Embryonic facial prominence (tissue), 1 donor: ENCODE measurements around the gene RRM1.
"Not testable (repeated sequence)": the region's sequence is repeated elsewhere in the genome, so short reads cannot be mapped to it uniquely, and the experiment has no call there.

Source experiments
- DNase-seq: peaks from one replicate; pipeline ENCODE4 v3.0.0-alpha.2; 2016; ENCODE audit errors: extremely low spot score

Gene RRM1

DNA sequence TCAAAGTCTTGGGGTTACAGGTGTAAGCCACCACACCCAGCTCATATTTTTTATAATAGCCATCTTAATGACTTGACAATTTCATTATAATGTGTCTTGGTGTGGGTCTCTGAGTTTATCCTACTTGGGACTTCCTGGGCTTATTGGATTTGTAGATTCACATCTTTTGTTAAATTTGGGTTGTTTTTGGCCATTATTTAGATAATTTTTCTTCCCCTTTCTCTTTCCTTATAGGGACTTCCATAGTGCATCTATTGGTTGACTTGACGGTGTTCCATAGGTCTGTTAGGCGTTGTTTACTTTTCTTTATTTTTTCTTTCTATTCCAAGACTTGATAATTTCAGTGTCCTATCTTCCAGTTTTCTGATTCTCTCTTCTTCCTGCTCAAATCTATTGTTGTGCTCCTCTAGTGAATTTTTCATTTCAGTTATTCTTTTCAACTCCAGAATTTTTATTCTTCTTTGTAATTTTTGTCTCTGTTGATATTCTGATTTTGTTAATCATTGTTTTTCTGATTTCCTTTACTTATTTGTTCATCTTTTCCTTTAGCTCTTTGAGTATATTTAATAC, 45.6 kb downstream of the RRM1 start:
- DNase-seq = no peak

DNA sequence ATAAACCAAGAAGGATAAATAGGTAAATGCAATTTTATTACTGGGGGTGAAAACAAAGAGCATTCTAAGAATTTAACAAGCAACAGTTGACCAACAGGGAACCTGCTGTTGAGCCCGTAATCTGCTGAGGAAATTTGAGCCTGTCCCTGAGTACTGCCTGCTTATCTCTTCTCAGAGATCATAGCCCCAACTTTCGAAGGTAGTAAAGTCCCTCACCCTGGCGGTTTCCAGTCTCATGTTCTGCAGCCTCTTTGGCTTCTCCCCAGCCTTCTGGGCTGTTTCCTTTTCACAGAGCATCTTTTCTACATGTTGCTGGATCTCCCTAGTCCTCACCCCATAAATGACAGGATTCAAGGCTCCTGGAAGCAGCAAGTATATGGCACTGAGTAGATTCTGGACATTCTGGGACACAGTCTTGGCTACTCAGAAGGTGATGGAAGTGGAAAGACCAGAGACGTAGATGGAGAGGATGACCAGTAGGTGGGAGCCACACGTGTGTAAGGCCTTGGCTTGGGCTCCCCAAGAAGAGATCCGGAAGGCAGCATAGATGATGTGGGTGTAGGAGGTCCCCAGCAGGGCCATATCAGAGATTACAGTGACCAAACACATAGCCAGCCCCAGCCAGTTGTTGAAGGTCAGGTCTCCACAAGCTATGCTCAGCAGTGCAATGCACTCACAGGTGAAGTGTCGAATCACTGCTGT, 51.6 kb downstream of the RRM1 start:
- no peak for DNase-seq

DNA sequence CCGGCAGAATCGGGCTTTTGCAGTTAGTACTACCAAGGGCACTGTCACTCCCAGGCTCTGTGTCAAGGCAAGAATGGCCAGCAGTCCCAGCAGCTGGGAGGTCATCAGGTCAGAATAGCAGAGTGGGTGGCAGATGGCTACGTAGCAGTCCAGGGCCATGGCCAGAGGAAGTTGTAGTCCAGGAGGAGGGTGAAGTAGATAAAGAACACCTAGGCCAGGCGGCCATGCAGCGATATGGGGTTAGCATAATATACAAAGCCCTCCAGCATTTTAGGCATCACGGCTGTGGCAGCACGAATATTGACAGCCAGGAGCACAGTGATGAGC, 52.1 kb downstream of the RRM1 start:
- no peak for DNase-seq

DNA sequence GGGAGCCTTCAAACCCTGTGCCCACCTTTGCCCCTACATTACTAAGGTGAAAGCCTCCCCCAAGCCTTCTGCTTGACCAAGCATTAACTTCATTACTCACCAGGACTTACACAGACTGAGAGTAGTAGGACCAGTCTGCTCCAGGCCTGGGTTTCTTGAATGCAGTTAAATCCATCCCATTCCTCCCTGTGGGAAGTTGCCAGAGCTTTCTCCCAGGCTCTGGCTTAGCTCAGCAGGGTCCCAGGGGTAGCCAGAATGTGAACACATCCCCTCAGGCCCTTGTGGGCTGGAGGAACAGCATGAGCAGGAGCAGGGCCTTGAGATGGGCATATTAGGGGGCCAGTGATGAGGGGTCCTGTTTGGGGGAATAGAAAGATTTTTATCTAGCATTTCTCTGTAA, 59.9 kb downstream of the RRM1 start:
- no peak for DNase-seq

DNA sequence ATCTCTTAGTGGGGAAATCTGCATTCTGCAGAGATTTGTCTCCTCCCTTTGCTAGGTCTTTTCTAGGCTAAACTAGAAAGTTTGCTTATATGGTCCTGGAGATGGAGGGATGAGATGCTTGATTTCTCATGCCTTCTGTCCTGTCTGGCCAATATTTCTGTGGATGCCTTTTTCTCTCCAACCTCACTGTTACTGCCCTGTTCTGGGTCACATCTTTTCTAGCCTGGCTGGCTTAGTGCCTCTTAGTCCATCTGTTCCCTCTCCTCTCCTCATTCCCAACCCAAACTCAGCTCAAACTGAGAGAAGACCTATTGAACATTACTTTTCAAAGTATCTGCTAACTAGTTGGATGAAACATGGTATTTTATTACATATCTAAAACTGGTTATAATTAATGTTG, 62.0 kb downstream of the RRM1 start:
- DNase-seq = no peak

DNA sequence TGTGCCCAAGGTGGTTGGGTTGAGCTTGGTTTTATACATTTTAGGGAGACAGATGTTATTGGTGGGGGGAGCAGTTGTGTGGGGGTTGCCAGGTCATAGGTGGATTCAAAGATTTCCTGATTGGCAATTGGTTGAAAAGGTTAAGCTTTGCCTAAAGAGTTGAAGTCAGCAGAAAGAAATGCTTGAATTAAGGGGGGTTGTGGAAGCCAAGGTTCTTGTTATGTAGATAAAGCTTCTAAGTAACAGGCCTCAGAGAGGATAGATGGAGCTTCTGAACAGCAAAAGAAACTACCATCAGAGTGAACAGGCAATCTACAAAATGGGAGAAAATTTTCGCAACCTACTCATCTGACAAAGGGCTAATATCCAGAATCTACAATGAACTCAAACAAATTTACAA, 64.2 kb downstream of the RRM1 start:
- not testable (repeated sequence) for DNase-seq

DNA sequence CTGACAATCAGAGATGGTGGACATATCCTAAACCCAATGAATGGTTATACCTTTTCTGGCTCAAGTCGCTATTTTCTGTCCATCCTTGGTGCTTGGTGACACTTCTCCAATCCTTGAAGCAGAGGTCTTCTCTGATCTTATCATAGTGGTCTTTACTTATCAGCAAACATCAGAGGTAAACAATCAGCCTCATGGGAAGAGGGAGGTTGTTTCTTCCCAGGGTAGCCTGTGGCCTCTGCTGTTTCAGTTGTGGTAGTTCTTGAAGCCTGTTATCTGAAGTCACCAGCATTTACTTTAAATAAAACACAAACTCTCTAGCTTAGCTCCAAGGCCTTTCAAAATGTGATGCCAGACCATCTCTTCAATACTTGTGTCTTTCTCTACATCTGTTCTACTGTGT, 66.7 kb downstream of the RRM1 start:
- no peak for DNase-seq

DNA sequence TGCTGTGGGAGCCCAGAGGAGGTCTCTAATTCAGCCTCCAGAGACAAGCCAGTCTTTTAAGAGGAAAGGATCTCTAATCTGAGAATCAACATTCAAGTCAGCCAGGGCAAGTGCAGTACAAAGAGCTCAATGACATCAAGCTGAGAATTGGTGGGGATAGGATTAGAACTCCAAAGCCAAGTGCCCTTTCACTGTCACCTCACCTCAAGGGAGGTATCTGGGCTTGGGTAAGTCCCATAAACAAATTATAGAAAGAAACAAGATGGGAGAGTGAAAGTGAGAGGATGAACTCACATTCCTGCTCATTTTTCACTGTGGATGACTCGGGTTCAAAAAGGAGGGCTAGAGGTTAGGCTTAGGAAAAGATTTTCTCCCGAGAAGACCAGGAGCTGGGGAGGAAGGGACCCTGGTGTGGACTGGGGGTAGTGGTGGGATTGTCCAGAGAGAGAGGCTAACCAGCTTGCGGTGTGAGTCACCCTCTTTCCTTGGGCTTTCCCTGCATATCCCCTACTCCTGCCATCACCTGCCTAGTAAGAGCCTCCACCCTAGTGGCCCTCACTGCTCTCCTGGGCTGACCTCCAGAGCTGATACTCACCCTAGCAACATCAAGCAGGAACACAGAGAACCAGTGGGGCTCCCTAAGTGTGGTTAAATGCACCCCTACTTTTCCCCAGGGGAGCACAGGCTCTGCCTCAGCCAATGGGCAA, 70.4 kb downstream of the RRM1 start:
- DNase-seq = no peak

DNA sequence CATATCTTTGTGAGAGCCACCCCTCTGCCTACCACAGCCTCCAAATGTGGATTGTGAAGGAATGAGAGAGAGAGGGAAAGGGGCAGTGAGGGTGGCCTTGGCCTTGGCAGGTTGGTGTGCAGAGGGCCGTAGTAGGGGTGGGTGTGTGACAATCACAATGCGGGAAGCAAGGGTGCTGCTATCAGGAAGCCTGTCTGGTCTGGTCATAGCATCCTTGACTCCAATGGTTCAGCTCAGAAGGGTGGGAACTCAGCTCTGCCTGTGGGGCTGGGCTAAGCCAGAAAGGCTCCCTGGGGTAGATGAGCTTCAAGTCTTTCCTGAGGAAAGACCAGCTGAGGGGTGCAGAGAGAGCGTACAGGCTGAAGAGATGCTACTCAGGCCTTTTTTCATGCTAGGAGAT, 72.7 kb downstream of the RRM1 start:
- DNase-seq = no peak

DNA sequence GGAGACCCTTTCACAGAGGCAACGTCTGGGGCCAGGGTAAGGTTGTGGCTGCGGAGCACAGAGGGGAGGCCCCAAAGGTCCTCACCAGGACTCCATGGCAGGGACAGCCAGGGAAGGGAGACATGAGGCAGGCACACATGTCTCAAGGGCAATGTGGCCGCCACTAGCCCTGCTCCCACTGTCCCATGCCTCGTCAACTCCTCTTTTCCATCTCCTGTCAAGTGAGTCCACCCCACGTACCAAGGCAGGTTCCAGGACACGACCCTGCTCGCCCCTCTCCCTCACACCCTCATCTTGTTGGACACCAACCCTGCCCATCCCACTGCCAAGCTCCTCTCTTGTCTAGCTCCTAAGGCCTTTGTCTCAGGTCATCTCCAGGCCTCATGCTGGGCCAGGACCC, 73.2 kb downstream of the RRM1 start:
- DNase-seq = no peak

DNA sequence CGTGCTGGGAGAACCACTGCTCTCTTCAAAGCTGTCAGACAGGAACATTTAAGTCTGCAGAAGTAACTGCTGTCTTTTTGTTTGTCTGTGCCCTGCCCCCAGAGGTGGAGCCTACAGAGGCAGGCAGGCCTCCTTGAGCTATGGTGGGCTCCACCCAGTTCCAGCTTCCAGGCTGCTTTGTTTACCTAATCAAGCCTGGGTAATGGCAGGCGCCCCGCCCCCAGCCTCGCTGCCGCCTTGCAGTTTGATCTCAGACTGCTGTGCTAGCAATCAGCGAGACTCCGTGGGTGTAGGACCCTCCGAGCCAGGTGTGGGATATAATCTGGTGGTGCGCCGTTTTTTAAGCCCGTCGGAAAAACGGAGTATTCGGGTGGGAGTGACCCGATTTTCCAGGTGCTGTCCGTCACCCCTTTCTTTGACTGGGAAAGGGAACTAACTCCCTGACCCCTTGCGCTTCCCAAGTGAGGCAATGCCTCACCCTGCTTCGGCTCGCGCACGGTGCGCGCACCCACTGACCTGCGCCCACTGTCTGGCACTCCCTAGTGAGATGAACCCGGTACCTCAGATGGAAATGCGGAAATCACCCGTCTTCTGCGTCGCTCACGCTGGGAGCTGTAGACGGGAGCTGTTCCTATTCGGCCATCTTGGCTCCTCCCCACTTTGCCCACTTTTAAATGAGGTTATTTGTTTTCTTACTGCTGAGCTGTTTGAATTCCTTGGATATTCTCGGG, 81.2 kb downstream of the RRM1 start:
- not testable (repeated sequence) for DNase-seq

DNA sequence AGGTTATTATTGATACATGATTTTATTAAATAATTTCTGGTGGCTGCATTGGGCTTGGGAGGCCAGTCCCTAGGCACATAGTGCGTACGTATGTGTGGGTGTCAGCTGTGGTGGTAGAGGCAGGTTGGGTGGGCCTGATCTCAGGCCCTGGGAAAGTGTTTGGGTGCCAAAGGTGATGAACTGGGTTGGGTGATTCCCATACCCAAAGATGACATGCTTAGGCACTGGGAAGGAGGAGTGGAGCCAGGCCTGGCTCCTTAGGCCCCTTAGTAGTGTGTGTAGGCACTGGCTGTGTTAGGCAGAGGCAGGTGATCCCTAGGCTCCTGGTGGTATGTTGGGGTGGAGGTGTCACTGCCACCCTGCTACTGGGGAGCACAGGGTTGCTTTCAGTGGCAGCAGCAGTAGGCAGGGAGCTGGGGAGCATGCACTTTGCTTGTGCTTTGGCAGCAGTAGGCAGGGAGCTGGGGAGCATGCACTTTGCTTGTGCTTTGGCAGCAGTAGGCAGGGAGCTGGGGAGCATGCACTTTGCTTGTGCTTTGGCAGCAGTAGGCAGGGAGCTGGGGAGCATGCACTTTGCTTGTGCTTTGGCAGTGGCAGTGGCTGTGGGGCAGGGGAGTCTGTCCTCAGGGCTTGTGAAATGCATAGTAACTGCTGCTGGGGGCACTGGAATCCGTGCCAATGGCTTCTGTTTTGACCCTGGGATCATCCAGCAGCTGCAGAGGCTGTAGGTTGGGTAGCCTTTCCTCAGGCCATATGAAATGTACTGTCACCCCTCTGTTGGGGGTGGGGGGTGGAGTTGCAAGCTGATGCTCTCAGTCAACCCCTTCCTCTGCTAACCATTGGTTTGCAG, 84.4 kb downstream of the RRM1 start:
- DNase-seq = no peak

DNA sequence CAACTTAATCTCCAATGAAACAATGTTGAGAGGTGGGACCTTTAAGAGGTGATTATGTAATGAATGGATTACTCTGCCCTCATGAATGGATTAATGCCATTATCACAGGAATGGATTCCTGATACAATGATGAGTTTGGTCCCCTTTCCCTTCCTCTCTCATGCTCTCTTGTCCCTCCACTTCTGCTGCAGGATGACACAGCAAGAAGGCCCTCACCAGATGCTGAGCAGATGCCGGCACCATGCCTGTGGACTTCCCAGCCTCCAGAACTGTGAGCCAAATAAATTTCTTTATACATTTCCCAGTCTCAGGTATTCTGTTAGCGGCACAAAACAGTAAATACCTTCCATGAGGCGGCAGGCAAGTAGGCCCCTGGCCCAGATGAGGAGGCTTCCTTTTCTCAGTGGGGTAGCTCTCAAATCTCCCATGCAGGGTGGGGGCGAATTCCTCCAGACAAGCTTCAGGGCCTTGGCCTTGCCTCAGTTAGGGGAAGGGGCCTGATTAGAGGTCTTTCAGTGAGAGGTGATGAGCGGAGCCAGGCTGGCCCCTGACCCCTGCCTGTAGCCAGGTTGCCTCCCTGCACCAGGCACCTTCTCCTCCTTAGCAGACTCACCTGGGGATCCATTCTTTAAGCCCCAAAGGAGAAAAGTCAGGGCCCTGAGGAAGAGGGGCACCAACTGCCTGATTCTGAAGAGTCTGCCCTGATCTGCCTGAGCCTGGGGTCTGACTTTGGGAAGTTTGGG, 86.0 kb downstream of the RRM1 start:
- DNase-seq = no peak

DNA sequence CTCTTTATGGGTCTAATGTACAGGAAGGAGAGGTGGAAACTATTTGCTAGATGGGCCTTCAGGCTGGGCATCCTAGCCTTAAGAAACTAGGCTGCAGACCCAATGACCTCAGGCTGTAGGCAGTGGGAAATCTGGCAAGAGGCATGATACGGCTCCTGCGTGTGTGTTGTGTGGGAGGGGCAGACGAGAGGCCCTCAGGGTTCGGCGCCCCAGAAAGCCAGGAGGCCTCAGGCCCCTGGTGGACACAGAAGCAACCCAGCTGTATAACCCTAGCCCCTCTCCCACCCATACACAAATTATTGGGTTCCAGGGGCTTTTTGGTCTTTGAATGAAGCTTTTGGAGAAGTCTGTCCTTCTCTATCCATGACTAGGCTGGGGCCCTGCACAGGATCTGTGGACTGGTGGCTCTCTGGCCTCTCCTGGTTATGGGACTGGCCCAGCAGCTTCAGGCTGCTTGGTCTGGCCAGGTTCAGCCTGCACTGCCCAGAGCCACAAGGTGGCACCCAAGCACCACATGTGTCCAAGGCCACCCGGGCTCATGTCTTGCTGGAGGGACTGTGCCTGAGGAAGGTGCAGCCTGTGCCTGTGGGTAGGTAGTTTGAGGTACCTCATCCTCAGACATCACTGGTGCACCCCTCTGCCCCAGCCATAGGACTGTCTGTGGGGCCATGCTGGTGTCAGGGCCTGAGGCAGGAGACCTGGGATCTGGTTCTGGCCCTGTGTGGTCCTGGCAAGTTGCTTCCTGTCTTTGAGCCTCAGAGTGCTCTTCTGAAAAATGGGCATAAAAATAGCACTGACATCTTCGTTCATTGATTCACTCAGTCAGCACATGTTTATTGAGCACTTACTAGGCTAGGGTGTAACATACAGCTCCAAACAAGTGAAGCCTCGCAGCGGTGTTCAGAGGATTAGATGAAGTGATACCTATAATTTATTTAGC, 87.5 kb downstream of the RRM1 start:
- DNase-seq = no peak

DNA sequence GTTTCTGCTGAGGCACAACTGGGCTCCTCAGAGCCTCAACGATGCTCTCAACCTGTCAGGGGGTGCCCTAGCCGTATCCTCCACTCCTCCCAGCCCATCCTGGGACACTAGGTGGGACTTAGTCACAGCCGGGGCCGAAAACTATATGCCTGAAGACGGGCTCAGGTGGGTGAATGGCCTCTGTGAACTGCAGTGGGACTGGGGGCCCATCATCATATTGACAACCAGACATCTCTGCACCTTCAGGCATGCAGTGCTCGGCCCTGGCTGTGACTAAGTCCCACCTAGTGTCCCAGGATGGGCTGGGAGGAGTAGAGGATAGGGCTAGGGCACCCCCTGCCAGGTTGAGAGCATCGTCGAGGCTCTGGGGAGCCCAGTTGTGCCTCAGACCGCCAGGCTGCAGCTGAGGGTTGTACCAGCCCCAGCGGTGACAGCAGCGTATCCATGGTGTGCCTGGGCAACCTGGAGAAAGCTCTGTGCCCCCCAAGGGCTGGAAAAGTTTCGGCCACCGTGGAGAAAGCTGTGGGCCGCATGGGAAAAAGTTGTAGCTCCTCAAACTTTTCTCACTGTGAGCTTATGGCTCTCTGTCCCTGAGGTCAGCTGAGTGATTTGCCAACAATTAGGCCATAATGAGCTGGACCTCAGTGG, 88.9 kb downstream of the RRM1 start:
- DNase-seq = no peak

DNA sequence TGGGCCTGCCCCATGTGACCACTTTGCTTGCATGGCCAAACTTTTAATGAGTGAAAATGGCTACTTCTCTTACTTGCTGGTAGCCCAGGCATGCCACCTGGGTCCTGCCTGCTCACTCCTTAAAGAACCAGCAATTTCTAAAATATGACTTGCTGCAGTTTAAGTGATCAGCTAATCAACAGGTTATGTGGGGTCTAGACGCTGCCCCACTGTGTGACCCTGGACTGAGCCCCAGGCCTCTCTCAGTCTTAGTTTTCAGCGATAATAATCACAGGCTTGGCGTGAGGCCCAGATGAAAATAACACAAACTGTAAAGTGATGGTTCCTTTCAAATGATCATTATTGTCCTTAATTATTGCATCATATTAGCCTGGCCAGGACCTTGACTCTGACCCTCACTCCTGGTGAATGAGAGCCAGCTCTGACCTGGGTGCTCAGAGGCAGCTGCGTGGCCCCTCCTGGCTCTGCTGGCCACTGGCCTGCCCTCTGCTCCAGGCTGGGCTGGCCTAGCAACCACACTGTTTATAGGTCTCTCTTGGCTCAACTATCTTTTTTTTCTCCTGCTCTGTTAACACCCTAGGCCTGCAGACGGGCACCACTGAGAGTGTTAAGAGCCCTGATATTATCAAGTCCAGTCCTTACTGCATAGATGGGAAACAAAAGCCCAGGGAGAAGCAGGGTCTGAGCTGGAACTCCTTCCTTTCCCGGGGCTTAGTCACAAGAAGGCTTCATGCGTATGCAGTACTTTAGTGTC, 89.7 kb downstream of the RRM1 start:
- no peak for DNase-seq

DNA sequence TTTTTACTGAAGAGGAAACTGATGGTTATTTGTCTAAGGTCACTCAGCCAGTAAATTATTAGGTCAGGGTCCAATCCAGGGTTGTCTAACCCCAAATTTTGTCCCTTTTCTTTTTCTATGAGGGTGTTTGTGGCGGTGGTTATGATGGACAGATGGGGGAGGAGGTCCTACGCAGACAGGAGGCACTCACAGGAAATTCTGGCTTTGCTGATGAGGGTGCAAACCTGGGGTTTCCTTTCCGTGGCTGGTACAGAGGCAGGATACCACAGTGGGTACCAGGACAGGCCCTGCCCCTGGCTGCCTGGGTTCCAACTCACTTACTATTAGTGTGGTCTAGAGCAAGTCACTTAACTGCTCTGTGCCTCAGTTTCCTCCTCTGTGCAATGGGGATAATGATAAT, 91.0 kb downstream of the RRM1 start:
- no peak for DNase-seq

DNA sequence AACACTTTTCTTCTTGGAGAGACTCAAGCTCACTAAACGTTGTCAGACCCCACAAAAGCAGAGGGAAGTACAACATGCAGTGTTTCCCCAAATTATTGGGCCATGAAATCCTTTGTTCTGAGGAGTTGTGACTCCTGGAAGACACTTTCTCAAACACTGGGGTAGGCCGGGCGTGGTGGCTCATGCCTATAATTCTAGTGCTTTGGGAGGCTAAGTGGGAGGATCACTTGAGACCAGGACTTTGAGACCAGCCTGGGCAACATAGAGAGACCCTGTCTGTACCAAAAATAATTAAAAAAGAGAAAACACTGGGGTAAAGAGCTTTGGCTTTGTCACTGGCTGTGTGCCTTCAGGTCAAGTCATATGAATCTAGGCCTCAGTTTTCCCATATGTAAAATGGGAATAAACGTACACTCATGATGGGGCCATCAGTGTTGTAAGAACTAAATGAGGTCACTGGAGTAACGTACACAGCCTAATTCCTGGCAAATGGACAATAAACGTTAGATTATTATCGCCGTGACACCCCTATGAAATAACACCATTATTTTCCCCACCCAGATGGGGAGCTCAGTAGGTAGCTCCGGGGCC, 92.0 kb downstream of the RRM1 start:
- no peak for DNase-seq
